GM12875 (cell line): ENCODE measurements around the gene ARHGEF28.

Experiments used
- H3K4me3 ChIP-seq: one replicate; pipeline ENCODE4 v1.5.1; 2011; ENCODE audit warnings: low read depth, low read length, control low read depth
- CTCF ChIP-seq: IDR thresholded peaks from 2 replicates; pipeline ENCODE4 v1.5.1; 2011; ENCODE audit warnings: low read depth, mild to moderate bottlenecking, control low read depth, inconsistent platforms, low read length, moderate library complexity, borderline replicate concordance; ENCODE audit not compliant: insufficient read depth

Gene ARHGEF28

GRCh38 chr5:73950912-73951430 is 325.0 kb downstream of the ARHGEF28 start:
- no peak for TF ChIP-seq CTCF
- no peak overlapping the region for H3K4me3 ChIP-seq

- no peak overlapping the region for H3K4me3 ChIP-seq
- no peak for TF ChIP-seq CTCF
These were observed 326.9 kb downstream of the ARHGEF28 start for GRCh38 chr5:73952872-73953271.

- H3K4me3 ChIP-seq = no peak overlapping the region
- no peak for TF ChIP-seq CTCF
These were observed 328.4 kb downstream of the ARHGEF28 start for GRCh38 chr5:73954381-73954780.

- TF ChIP-seq CTCF = no peak
These were observed 329.4 kb downstream of the ARHGEF28 start for GRCh38 chr5:73955271-73955846.

GRCh38 chr5:73957397-73958001 is 331.5 kb downstream of the ARHGEF28 start:
- no peak overlapping the region for H3K4me3 ChIP-seq
- TF ChIP-seq CTCF = no peak

More at GRCh38 chr5:73955271-73955846, 329.4 kb downstream of the ARHGEF28 start:
- H3K4me3 ChIP-seq = no peak overlapping the region

- TF ChIP-seq CTCF = no peak
These were observed 332.0 kb downstream of the ARHGEF28 start for GRCh38 chr5:73958037-73958436.

GRCh38 chr5:73960023-73960422 is 334.0 kb downstream of the ARHGEF28 start:
- H3K4me3 ChIP-seq = no peak overlapping the region
- no peak for TF ChIP-seq CTCF

More at GRCh38 chr5:73958037-73958436, 332.0 kb downstream of the ARHGEF28 start:
- H3K4me3 ChIP-seq = no peak overlapping the region
